DOHH2 (cell line): ENCODE results near the gene SHROOM2.

Experiments used
- H3F3A ChIP-seq: fragments of 200-600 bp; sonication (generic), shearing (Covaris generic); 2 replicates; pipeline ENCODE4 v1.6.0; 2016; ENCODE audit warnings: antibody characterized with exemption, mild to moderate bottlenecking; ENCODE audit not compliant: control insufficient read depth, insufficient read depth
- H3K27ac ChIP-seq: fragments of 200-600 bp; sonication (generic); 2 replicates; pipeline ENCODE4 v1.5.1; 2014; ENCODE audit warnings: low read depth, mild to moderate bottlenecking, low read length, moderate library complexity
- H3K27me3 ChIP-seq: fragments of 200-600 bp; sonication (generic); 2 replicates; pipeline ENCODE4 v1.6.1; 2014; ENCODE audit warnings: mild to moderate bottlenecking, low read length, mixed read lengths; ENCODE audit not compliant: control insufficient read depth
- H3K36me3 ChIP-seq: fragments of 200-600 bp; sonication (generic); 2 replicates; pipeline ENCODE4 v1.6.1; 2014; ENCODE audit warnings: mild to moderate bottlenecking, low read length, moderate library complexity, mixed read lengths; ENCODE audit not compliant: control insufficient read depth
- H3K4me1 ChIP-seq: fragments of 200-600 bp; sonication (generic); 2 replicates; pipeline ENCODE4 v1.6.1; 2014; ENCODE audit warnings: mild to moderate bottlenecking, low read length, mixed read lengths; ENCODE audit not compliant: control insufficient read depth
- H3K4me2 ChIP-seq: fragments of 200-600 bp; sonication (generic); 2 replicates; pipeline ENCODE4 v1.6.0; 2014; ENCODE audit warnings: mild to moderate bottlenecking, low read length, moderate library complexity
- H3K4me3 ChIP-seq: fragments of 200-600 bp; sonication (generic); 2 replicates; pipeline ENCODE4 v1.5.1; 2014; ENCODE audit warnings: mild to moderate bottlenecking, low read length, mixed read lengths
- H3K79me2 ChIP-seq: fragments of 200-600 bp; sonication (generic); 2 replicates; pipeline ENCODE4 v1.6.1; 2014; ENCODE audit warnings: mild to moderate bottlenecking, low read length, mixed read lengths; ENCODE audit not compliant: control insufficient read depth
- H3K9me2 ChIP-seq: fragments of 200-600 bp; sonication (generic); replicated peaks from 2 replicates; pipeline ENCODE4 v1.6.1; 2014; ENCODE audit warnings: mild to moderate bottlenecking, low read length, mixed read lengths; ENCODE audit not compliant: control insufficient read depth
- H3K9me3 ChIP-seq: fragments of 200-600 bp; sonication (generic); 2 replicates; pipeline ENCODE4 v1.6.1; 2014; ENCODE audit warnings: antibody characterized with exemption, low read length, mixed read lengths; ENCODE audit not compliant: control insufficient read depth, insufficient read depth
- H4K20me1 ChIP-seq: fragments of 200-600 bp; sonication (generic); 2 replicates; pipeline ENCODE4 v1.6.0; 2014; ENCODE audit warnings: low read depth, mild to moderate bottlenecking, antibody characterized with exemption, low read length, moderate library complexity; ENCODE audit not compliant: control insufficient read depth, insufficient read depth
- EZH2phosphoT487 ChIP-seq: fragments of 200-600 bp; sonication (generic); IDR thresholded peaks from 2 replicates; pipeline ENCODE4 v1.6.1; 2017; ENCODE audit warnings: borderline replicate concordance, mild to moderate bottlenecking, antibody characterized with exemption, low read length, moderate library complexity, mixed read lengths
- TF ChIP-seq, protein P1 (sequence below): fragments of 200-600 bp; sonication (generic); IDR thresholded peaks from one replicate; pipeline ENCODE4 v1.5.1; 2014; ENCODE audit warnings: antibody characterized with exemption, mild to moderate bottlenecking, low read depth, low read length; ENCODE audit not compliant: poor library complexity, severe bottlenecking

Gene SHROOM2

DNA sequence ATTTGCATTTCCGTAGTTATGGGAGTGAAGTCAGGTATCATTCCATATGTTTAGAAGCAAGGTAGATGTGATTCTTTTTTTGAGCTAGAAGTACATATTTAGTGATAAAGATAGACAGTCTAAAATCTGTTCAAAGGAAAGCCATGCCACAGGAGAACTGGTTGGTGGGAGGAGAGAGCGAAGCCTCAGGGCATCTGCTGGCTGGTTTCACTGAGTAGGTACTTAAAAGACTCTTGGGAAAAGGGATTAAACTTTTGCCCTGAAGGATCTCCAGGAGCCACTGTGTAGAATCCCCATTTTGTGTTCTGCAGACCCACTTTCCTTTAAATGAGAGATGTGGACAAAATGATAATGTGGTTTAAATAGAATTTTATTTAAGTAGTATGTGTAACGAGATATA lies 89.6 kb downstream of the SHROOM2 start:
- Histone ChIP-seq H3K36me3 (no peaks in the 10 kb centered on the region), H3K9me2 (no peaks in the 10 kb centered on the region), H3K9me3 (no peaks in the 10 kb centered on the region), H3F3A (no peaks in the 10 kb centered on the region), H4K20me1 (no peaks in the 10 kb centered on the region), H3K4me2 (no peak overlapping the region), H3K27ac (no peak overlapping the region), H3K4me1 (no peaks in the 10 kb centered on the region), H3K4me3 (no peak overlapping the region), H3K27me3 (peaks cover 2% of the 10 kb centered on the region; the same call in 1 of the 2 replicates), H3K79me2 (no peaks in the 10 kb centered on the region)
- TF ChIP-seq, protein P1, sequence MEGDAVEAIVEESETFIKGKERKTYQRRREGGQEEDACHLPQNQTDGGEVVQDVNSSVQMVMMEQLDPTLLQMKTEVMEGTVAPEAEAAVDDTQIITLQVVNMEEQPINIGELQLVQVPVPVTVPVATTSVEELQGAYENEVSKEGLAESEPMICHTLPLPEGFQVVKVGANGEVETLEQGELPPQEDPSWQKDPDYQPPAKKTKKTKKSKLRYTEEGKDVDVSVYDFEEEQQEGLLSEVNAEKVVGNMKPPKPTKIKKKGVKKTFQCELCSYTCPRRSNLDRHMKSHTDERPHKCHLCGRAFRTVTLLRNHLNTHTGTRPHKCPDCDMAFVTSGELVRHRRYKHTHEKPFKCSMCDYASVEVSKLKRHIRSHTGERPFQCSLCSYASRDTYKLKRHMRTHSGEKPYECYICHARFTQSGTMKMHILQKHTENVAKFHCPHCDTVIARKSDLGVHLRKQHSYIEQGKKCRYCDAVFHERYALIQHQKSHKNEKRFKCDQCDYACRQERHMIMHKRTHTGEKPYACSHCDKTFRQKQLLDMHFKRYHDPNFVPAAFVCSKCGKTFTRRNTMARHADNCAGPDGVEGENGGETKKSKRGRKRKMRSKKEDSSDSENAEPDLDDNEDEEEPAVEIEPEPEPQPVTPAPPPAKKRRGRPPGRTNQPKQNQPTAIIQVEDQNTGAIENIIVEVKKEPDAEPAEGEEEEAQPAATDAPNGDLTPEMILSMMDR, result no peak
- no peak for TF ChIP-seq EZH2phosphoT487

DNA sequence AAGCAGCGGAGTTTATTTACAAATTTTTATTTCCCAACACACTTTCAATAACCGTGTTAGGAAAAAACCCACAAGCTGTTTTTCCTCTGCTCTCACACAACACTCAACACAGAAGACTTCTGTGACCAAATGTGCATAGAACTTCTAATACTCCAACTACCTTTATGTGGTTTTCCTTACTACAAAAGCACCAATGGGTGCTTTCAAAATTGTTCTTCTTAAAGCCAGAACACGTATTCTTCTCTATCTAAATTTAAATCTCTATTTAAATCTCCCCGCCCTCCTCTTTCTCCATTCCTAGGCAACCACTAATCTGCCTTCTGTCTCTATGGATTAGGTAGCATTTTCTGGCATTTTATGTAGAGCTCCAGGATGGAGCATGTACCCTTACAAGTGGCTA lies 90.0 kb downstream of the SHROOM2 start:
- Histone ChIP-seq H3F3A (no peaks in the 10 kb centered on the region), H3K36me3 (no peaks in the 10 kb centered on the region), H3K79me2 (no peaks in the 10 kb centered on the region), H3K4me3 (no peak overlapping the region), H3K9me2 (no peaks in the 10 kb centered on the region), H3K27ac (no peak overlapping the region), H3K4me1 (no peaks in the 10 kb centered on the region), H3K4me2 (no peak overlapping the region), H4K20me1 (no peaks in the 10 kb centered on the region), H3K27me3 (peaks cover 2% of the 10 kb centered on the region; the same call in 1 of the 2 replicates), H3K9me3 (no peaks in the 10 kb centered on the region)
- TF ChIP-seq EZH2phosphoT487, result no peak
- TF ChIP-seq, protein P1, result no peak

DNA sequence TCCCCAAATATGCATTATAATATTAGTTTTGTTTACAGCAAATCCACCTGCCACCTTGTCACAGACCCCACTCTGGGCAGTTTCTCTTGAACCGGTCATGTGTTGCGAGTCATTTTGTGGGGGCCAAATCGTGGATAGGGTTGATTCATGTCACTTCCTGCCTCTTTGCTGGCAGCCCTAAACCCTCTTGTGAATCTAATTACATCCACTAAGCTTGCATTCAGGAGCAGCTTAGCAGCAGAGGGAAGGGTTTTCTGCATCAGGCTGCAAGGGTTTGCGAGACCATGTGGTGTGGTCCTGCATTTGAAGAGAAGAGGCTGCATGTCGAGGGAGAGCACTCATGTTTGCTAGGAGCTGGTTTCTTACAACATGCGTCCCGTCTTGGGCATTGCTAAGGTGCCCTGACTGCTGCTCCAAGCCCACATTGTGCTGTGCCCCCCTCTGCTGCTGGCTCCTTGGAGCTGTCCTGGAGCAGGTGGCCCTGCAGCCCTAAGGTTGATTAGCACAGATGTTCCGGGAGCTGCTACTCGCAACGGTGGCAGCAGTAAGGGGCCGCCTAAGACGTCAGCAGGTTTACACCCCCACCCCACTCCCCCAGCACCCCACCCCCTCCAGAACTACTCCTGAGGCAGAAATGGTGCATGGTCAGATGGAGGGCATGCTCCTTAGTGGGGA lies 92.1 kb downstream of the SHROOM2 start:
- TF ChIP-seq, protein P1, result no peak
- no peak for TF ChIP-seq EZH2phosphoT487
- no peaks in the 10 kb centered on the region for H3K9me2 ChIP-seq
- H3K9me3 ChIP-seq, result no peaks in the 10 kb centered on the region
- H4K20me1 ChIP-seq, result no peaks in the 10 kb centered on the region
- no peak overlapping the region for H3K27ac ChIP-seq
- H3K4me3 ChIP-seq, result no peak overlapping the region
- peaks cover 2% of the 10 kb centered on the region; the same call in 1 of the 2 replicates for H3K27me3 ChIP-seq
- H3K4me2 ChIP-seq, result no peak overlapping the region
- no peaks in the 10 kb centered on the region for H3K79me2 ChIP-seq
- no peaks in the 10 kb centered on the region for H3F3A ChIP-seq
- no peaks in the 10 kb centered on the region for H3K4me1 ChIP-seq
- H3K36me3 ChIP-seq, result no peaks in the 10 kb centered on the region
